CD14-positive monocyte (primary cell): ENCODE measurements around the gene GRIK5. TPM values are rescaled to one million over a fixed set of nuclear protein-coding genes. Genes with fewer than 3 reads are reported as not detected.

Source experiments
- DNase-seq, 3 donors: peaks; one replicate each; pipeline ENCODE4 v3.0.0-alpha.2; 2011 to 2022
- H2AFZ ChIP-seq: 2 replicates; pipeline ENCODE4 v1.6.0; 2012; ENCODE audit warnings: mild to moderate bottlenecking, low read depth, low read length, inconsistent platforms; ENCODE audit not compliant: insufficient read depth, poor library complexity, severe bottlenecking
- H3K27ac ChIP-seq, 2 donors: 1 replicate in 1 of 2; 2 replicates in 1 of 2; pipeline ENCODE4 v1.5.1; 2012 to 2013; ENCODE audit warnings: low read length in 2 of 2, control low read depth in 1 of 2, inconsistent platforms in 1 of 2, low read depth in 1 of 2, mild to moderate bottlenecking in 1 of 2
- H3K27me3 ChIP-seq, 2 donors: one replicate each; pipeline versions ENCODE4 v1.6.0 to v1.6.1; 2011 to 2013; ENCODE audit warnings: low read length in 2 of 2; ENCODE audit not compliant: control insufficient read depth in 2 of 2, insufficient read depth in 2 of 2
- H3K36me3 ChIP-seq, 2 donors: replicated peaks in 1 of 2; 1 replicate in 1 of 2; 2 replicates in 1 of 2; pipeline versions ENCODE4 v1.5.1 to v1.6.1; 2012 to 2013; ENCODE audit warnings: low read length in 2 of 2, control low read depth in 1 of 2, inconsistent platforms in 1 of 2, mild to moderate bottlenecking in 1 of 2; ENCODE audit not compliant: insufficient read depth in 2 of 2, control insufficient read depth in 1 of 2
- H3K4me1 ChIP-seq, 2 donors: 1 replicate in 1 of 2; 2 replicates in 1 of 2; pipeline versions ENCODE4 v1.5.1 to v1.6.1; 2012 to 2013; ENCODE audit warnings: low read length in 2 of 2, control low read depth in 1 of 2, inconsistent platforms in 1 of 2, mild to moderate bottlenecking in 1 of 2, moderate library complexity in 1 of 2; ENCODE audit not compliant: insufficient read depth in 2 of 2, control insufficient read depth in 1 of 2
- H3K4me2 ChIP-seq: replicated peaks from 2 replicates; pipeline ENCODE3; 2012; ENCODE audit warnings: low read length, moderate library complexity, mild to moderate bottlenecking; ENCODE audit not compliant: poor library complexity, severe bottlenecking; ENCODE audit errors: extremely low read depth
- H3K4me3 ChIP-seq, 3 experiments: fragments of 200-600 bp in 1 of 3; sonication (generic) in 1 of 3; replicated peaks in 1 of 3; 1 replicate in 2 of 3; 2 replicates in 1 of 3; pipeline ENCODE4 v1.5.1; 2011 to 2013; ENCODE audit warnings: low read length in 3 of 3, mild to moderate bottlenecking in 3 of 3, control low read depth in 2 of 3, low read depth in 2 of 3, inconsistent platforms in 1 of 3, moderate library complexity in 1 of 3
- H3K79me2 ChIP-seq: 2 replicates; pipeline ENCODE4 v1.6.0; 2012; ENCODE audit warnings: mild to moderate bottlenecking, control low read depth, inconsistent platforms, low read length, moderate library complexity; ENCODE audit not compliant: insufficient read depth
- H3K9ac ChIP-seq: 2 replicates; pipeline ENCODE4 v1.6.0; 2017; ENCODE audit warnings: low read length, mild to moderate bottlenecking; ENCODE audit not compliant: insufficient read depth, poor library complexity, severe bottlenecking
- H3K9me3 ChIP-seq, 2 donors: replicated peaks in 1 of 2; 1 replicate in 1 of 2; 2 replicates in 1 of 2; pipeline versions ENCODE4 v1.5.1 to v1.6.1; 2012 to 2013; ENCODE audit warnings: low read length in 2 of 2, control low read depth in 1 of 2; ENCODE audit not compliant: control insufficient read depth in 1 of 2, insufficient read depth in 1 of 2
- H4K20me1 ChIP-seq: 2 replicates; pipeline ENCODE4 v1.6.0; 2012; ENCODE audit warnings: mild to moderate bottlenecking, low read length, control low read depth, moderate library complexity; ENCODE audit not compliant: insufficient read depth
- H3K27ac Mint-ChIP-seq, 7 donors: one replicate each; pipeline ENCODE4 v1.8.0; 2020; ENCODE audit warnings: mild to moderate bottlenecking in 7 of 7, mixed read lengths in 7 of 7, moderate library complexity in 6 of 7, inconsistent platforms in 2 of 7
- H3K27me3 Mint-ChIP-seq, 3 donors: one replicate each; pipeline ENCODE4 v1.8.0; 2021 to 2022; ENCODE audit warnings: low read depth in 3 of 3, mild to moderate bottlenecking in 3 of 3, mixed read lengths in 3 of 3, moderate library complexity in 3 of 3, inconsistent platforms in 1 of 3
- H3K36me3 Mint-ChIP-seq, 2 donors: one replicate each; pipeline ENCODE4 v1.8.0; 2020; ENCODE audit warnings: mixed read lengths in 2 of 2, inconsistent platforms in 1 of 2, mild to moderate bottlenecking in 1 of 2
- H3K4me1 Mint-ChIP-seq: one replicate; pipeline ENCODE4 v1.8.0; 2020; ENCODE audit warnings: mild to moderate bottlenecking, mixed read lengths
- H3K4me3 Mint-ChIP-seq, 2 donors: one replicate each; pipeline ENCODE4 v1.8.0; 2020; ENCODE audit warnings: mild to moderate bottlenecking in 2 of 2, mixed read lengths in 2 of 2, moderate library complexity in 1 of 2
- H3K9me3 Mint-ChIP-seq, 7 donors: one replicate each; pipeline ENCODE4 v1.8.0; 2020 to 2022; ENCODE audit warnings: mixed read lengths in 7 of 7, mild to moderate bottlenecking in 6 of 7, moderate library complexity in 6 of 7, inconsistent platforms in 2 of 7
- WGBS: methylation state at CpG from one replicate; pipeline ENCODE4 v1.1.5; 2013; ENCODE audit warnings: missing lambda C conversion rate; ENCODE audit not compliant: insufficient coverage; 5-methylcytosine and 5-hydroxymethylcytosine counted together
- intact Hi-C, 2 donors: fragments of 100-400 bp; cut with micrococcal nuclease; formaldehyde crosslinking; loops; one replicate each; pipeline versions ENCODE4 v1.15.0 to v1.15.1; 2023
- polyA plus RNA-seq, 3 donors: library from polyadenylated mRNA; depleted of rRNA in 1 of 3; unstranded in 2 of 3; stranded (reverse) in 1 of 3; fragments of 300-500 nt in 2 of 3; fragments of >200 nt in 1 of 3; fragmentation: Illumina TruSeq in 2 of 3; gene quantifications; 1 replicate in 2 of 3; 2 replicates in 1 of 3; pipeline ENCODE4 v1.2.3, GENCODE V29; 2012 to 2021
- TF ChIP-seq, protein P1 (sequence below): fragments of 200-600 bp; IDR thresholded peaks from one replicate; pipeline ENCODE4 v1.8.0; 2022; ENCODE audit warnings: antibody characterized with exemption, mild to moderate bottlenecking

Gene GRIK5
- polyA plus RNA-seq, 3 donors: 0.12 to 0.28 TPM; not detected in 1

DNA sequence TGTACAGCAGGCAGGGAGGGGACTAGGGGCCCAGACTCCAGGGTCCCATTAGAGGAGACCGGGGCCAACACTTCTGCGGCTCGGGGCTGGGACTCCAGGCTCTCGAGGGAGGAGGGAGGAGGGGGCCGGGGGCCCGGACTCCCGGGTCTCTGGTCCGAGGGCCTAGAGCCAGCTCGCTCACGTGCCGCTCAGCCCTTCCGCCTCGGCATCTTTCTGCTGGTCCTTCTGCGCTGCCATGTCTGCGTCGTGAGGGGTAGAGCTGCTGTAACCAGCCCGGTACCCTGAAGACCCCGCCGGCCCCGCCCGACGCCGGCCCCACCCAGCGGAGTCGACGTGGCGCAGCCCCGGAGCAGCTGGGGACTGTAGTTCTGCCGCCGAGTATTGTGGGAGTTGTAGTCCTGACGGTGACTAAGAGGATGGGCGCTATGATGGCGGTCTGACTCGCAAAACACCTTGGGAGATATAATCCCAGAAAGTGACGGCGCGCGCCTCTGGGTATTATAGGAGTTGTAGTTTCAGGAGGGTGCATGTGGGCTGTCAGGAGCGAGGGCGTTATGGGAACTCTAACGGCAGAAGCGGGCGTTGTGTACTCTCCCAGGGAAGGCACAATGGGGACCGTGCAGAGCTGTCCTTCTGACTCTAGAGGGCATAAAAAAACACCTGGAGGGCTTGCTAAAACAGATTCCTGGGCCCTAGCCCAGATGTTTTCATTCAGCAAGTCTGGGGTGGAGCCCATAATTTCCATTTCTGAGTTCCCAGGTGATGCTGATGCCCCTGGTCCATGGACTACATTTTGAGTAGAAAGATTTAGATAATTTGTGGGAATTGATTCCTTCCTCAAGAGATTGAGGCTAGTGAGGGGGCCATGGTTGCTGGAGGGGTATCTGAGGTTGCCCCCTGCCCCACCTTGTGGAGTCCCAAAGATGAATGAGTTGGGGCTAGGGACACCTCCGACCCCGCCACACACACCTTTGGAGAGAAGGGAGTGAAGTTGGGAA, 110.7 kb downstream of the GRIK5 start, which contains the start of gene RABAC1:
Gene RABAC1, minus strand, starts transcription at position 266 of the 998 bp plus-strand sequence. Its CDS starts 29 bp downstream, at position 237.
- Histone ChIP-seq H3K27ac (peak within 1 kb of the TSS; percentile 70 to 84), H3K27me3 (no peaks in the 10 kb centered on the region), H3K4me1 (peaks cover 21 to 25% of the 10 kb centered on the region in 2 donors), H3K4me2 (peak within 1 kb of the TSS; percentile 97), H3K9me3 (no peaks in the 10 kb centered on the region), H2AFZ (peak within 1 kb of the TSS; percentile 94), H3K36me3 (peaks cover 0 to 16% of the 10 kb centered on the region in 2 donors), H3K79me2 (no peaks in the 10 kb centered on the region), H4K20me1 (peaks cover 4% of the 10 kb centered on the region), H3K4me3 (peak within 1 kb of the TSS; percentile 66 to 91 (median 91)), H3K9ac (peak within 1 kb of the TSS; percentile 83)
- Mint-ChIP-seq H3K4me3 (peak within 1 kb of the TSS; percentile 82 to 93), H3K27me3 (peaks cover 0 to 6% (median 1%) of the 10 kb centered on the region in 3 donors), H3K4me1 (peaks cover 23% of the 10 kb centered on the region), H3K36me3 (peaks cover 17 to 24% of the 10 kb centered on the region in 2 donors), H3K9me3 (peaks cover 0 to 2% (median 0%) of the 10 kb centered on the region in 7 donors), H3K27ac (peak within 1 kb of the TSS; percentile 71 to 93 (median 87))
- intact Hi-C loops: loop anchor here (5.0 kb wide), 2 partner anchors 77 to 97 kb away; partner anchors contain the start of genes RPS19 (in 2 of the 2) and ARHGEF1 (in 1 of the 2)
- WGBS: under 1% methylated on average over 41 of the region's 46 CpGs
- peak; percentile 70 to 84 (median 77) for DNase-seq
- TF ChIP-seq, protein P1, sequence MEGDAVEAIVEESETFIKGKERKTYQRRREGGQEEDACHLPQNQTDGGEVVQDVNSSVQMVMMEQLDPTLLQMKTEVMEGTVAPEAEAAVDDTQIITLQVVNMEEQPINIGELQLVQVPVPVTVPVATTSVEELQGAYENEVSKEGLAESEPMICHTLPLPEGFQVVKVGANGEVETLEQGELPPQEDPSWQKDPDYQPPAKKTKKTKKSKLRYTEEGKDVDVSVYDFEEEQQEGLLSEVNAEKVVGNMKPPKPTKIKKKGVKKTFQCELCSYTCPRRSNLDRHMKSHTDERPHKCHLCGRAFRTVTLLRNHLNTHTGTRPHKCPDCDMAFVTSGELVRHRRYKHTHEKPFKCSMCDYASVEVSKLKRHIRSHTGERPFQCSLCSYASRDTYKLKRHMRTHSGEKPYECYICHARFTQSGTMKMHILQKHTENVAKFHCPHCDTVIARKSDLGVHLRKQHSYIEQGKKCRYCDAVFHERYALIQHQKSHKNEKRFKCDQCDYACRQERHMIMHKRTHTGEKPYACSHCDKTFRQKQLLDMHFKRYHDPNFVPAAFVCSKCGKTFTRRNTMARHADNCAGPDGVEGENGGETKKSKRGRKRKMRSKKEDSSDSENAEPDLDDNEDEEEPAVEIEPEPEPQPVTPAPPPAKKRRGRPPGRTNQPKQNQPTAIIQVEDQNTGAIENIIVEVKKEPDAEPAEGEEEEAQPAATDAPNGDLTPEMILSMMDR: no peak

DNA sequence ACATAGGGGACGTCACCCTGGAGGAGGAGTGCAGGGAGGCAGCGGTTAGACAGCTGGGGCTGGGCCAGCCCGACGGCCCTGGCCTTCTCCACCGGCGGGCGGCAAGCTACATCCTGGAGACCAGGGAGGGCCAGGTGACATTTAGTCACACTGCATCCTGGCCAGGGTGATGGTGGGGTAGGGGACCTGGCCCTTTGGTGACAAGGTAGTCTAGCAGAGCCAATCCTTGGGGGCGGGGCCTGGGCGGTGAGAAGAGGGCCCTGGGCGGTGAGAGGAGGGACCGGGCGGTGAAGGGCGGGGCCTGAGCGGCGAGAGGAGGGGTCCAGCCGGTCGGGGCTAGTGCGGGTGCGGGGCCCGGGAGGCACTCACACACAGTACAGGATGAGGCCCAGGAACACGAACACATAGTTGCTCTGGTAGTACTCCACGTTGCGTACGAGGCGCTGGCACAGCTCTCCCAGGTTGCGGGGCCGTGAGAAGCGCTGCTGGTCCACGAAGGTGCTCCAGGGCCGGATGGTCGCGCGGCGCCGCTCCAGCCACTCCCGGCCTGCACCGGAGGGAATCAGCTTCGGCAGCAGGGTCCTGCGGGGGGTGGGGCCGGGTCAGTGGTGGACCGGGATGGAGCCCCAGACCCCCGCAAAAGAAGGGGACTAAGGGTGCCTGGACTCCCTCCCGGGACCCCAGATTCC, 111.5 kb downstream of the GRIK5 start:
- Mint-ChIP-seq H3K4me3 (peak overlapping the region; percentile 82 to 93), H3K4me1 (peaks cover 23% of the 10 kb centered on the region), H3K9me3 (peaks cover 0 to 2% (median 0%) of the 10 kb centered on the region in 7 donors), H3K27me3 (peaks cover 0 to 6% (median 1%) of the 10 kb centered on the region in 3 donors), H3K36me3 (peaks cover 17 to 24% of the 10 kb centered on the region in 2 donors), H3K27ac (peak overlapping the region; percentile 71 to 93 (median 87))
- H3K4me3 ChIP-seq: peak overlapping the region; percentile 66 to 91 (median 91)
- peaks cover 4% of the 10 kb centered on the region for H4K20me1 ChIP-seq
- H3K4me2 ChIP-seq: peak overlapping the region; percentile 97
- no peaks in the 10 kb centered on the region for H3K27me3 ChIP-seq
- WGBS: under 1% methylated on average over 42 of the region's 43 CpGs
- intact Hi-C loops: loop anchor here (5.0 kb wide), 2 partner anchors 76 to 96 kb away; partner anchors contain the start of genes RPS19 (in 2 of the 2) and ARHGEF1 (in 1 of the 2)
- no peaks in the 10 kb centered on the region for H3K9me3 ChIP-seq
- no peaks in the 10 kb centered on the region for H3K79me2 ChIP-seq
- peak; percentile 33 to 44 (median 39) for DNase-seq
- peak overlapping the region; percentile 94 for H2AFZ ChIP-seq
- peaks cover 21 to 25% of the 10 kb centered on the region in 2 donors for H3K4me1 ChIP-seq
- H3K27ac ChIP-seq: peak overlapping the region; percentile 70 to 84
- peak overlapping the region; percentile 83 for H3K9ac ChIP-seq
- peaks cover 0 to 16% of the 10 kb centered on the region in 2 donors for H3K36me3 ChIP-seq
- TF ChIP-seq, protein P1: no peak
